Left ventricle myocardium inferior (tissue), 1 donor: Measurements from ENCODE around the gene ODAD3. TPM values are rescaled to one million over a fixed set of nuclear protein-coding genes. Genes with fewer than 3 reads are reported as not detected.

Experiments
- DNase-seq: peaks from one replicate; pipeline ENCODE4 v3.0.0-alpha.2; 2020
- H3K27ac ChIP-seq: fragments of 200-600 bp; replicated peaks from 2 replicates; pipeline ENCODE4 v1.8.0; 2021
- H3K27me3 ChIP-seq: fragments of 200-600 bp; 2 replicates; pipeline ENCODE4 v1.8.0; 2021; ENCODE audit warnings: low read depth
- H3K36me3 ChIP-seq: fragments of 200-600 bp; 2 replicates; pipeline ENCODE4 v1.8.0; 2021
- H3K4me1 ChIP-seq: fragments of 200-600 bp; 2 replicates; pipeline ENCODE4 v1.8.0; 2021
- H3K4me3 ChIP-seq: fragments of 200-600 bp; 2 replicates; pipeline ENCODE4 v1.8.0; 2021; ENCODE audit warnings: mild to moderate bottlenecking, moderate library complexity
- H3K9me3 ChIP-seq: fragments of 200-600 bp; replicated peaks from 2 replicates; pipeline ENCODE4 v1.8.0; 2021
- CTCF ChIP-seq: fragments of 200-600 bp; IDR thresholded peaks from 2 replicates; pipeline ENCODE4 v1.8.0; 2021; ENCODE audit warnings: antibody characterized with exemption, mild to moderate bottlenecking, borderline replicate concordance
- intact Hi-C: fragments of 100-400 bp; cut with micrococcal nuclease; formaldehyde crosslinking; loops from one replicate; pipeline ENCODE4 v1.11.0; 2022
- total RNA-seq: library from RNA; stranded (reverse); fragmentation: NEBNext Ultra II Directional; extraction: Animal tissue kit (Norgen Biotek cat#: 25700); gene quantifications from one replicate; pipeline ENCODE4 v1.2.1, GENCODE V29; 2021
- donor health status: DM: no; HTN: yes; CAD: no; lungs with severe emphysema.

Gene ODAD3
- total RNA-seq, 1 donor from 2014 or later: 0.77 TPM

DNA sequence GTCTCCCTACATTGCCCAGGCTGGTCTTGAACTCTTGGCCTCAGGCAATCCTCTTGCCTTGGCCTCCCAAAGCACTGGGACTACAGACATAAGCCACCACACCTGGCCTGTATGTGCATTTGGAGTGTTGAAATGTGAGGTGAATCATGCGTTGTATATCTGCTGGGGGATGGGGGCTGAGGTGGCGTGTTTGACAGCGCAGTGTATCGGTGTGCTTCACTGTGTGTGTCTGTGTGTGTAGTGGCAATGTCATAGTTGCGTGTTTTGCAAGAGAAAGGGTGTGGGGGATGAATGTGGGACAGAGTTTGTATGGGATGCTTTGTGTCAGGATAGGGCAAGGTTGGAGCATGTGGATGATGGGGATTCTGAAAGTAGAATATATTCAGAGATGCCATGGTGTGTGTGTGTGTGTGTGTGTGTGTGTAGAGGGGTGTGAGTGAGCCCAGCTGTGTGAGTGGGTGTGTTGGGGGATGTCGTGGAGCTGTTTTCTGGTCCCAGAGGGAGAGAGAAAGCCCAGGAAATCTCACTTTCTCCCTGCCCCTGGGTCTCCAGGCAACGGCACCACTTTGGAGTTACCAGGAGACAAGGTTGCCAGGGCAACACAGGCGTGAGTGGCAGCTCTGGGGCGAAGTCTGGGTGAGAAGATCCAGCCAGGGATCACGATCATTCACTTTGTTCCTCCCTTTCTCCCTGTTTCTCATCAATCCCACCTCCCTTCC is 61.6 kb downstream of the ODAD3 start:
- peaks cover 41% of the 10 kb centered on the region for H3K4me1 ChIP-seq
- no peaks in the 10 kb centered on the region for H3K9me3 ChIP-seq
- DNase-seq: no peak
- H3K36me3 ChIP-seq: no peaks in the 10 kb centered on the region
- TF ChIP-seq CTCF: no peak
- no peak overlapping the region for H3K4me3 ChIP-seq
- no peak overlapping the region for H3K27ac ChIP-seq
- no peaks in the 10 kb centered on the region for H3K27me3 ChIP-seq
- intact Hi-C loops: no loop called here

DNA sequence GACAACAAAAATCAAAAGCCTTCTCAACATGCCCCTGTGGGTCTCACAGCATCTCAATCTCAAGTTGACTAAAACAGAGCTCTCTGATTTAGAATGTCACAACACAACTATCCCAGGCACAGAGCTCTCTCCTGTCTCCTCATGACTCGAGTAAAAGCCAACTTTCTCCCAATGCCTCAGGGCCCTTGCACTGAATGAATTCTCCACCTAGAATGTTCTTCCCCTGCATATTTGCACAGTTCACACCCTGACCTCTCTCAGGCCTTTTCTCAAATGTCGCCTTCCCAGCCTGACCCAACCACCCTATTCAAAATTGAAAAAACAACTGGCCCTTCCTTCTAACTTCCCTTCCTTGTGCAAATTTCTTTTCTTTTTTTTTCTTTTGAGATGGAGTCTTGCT is 64.2 kb downstream of the ODAD3 start:
- Histone ChIP-seq H3K4me1 (peaks cover 15% of the 10 kb centered on the region), H3K27me3 (no peaks in the 10 kb centered on the region), H3K27ac (no peak overlapping the region), H3K36me3 (no peaks in the 10 kb centered on the region), H3K9me3 (no peaks in the 10 kb centered on the region), H3K4me3 (no peak overlapping the region)
- TF ChIP-seq CTCF: no peak
- no peak for DNase-seq
- intact Hi-C loops: no loop called here

Other genes starting within 250 kb of the ODAD3 start
- gene KANK2, start 237.6 kb downstream of the ODAD3 start, total RNA-seq: 326 TPM
- not detected for gene ANGPTL8, start 195.5 kb downstream of the ODAD3 start, total RNA-seq
- gene DOCK6, start 172.6 kb downstream of the ODAD3 start, total RNA-seq: 43.2 TPM
- gene TSPAN16, start 139.0 kb downstream of the ODAD3 start, total RNA-seq: not detected
- gene RAB3D, start 95.5 kb downstream of the ODAD3 start, total RNA-seq: 7.2 TPM
- 77.8 TPM for gene TMEM205, start 88.9 kb downstream of the ODAD3 start, total RNA-seq
- gene CCDC159, start 88.6 kb downstream of the ODAD3 start, total RNA-seq: 24.5 TPM
- gene PLPPR2, start 79.7 kb downstream of the ODAD3 start, total RNA-seq: 10.6 TPM
- 1.1 TPM for gene SWSAP1, start 60.5 kb downstream of the ODAD3 start, total RNA-seq
- 6.0 TPM for gene EPOR, start 50.8 kb downstream of the ODAD3 start, total RNA-seq
- 9.2 TPM for gene RGL3, start 15.8 kb downstream of the ODAD3 start, total RNA-seq
- 120 TPM for gene PRKCSH, start 514 bp upstream of the ODAD3 start, total RNA-seq
- gene ELAVL3, start 45.9 kb upstream of the ODAD3 start, total RNA-seq: 0.66 TPM
- 4.2 TPM for gene ZNF653, start 70.7 kb upstream of the ODAD3 start, total RNA-seq
- gene ECSIT, start 94.0 kb upstream of the ODAD3 start, total RNA-seq: 167 TPM
- 133 TPM for gene CNN1, start 103.7 kb upstream of the ODAD3 start, total RNA-seq
- 33.1 TPM for gene ELOF1, start 124.1 kb upstream of the ODAD3 start, total RNA-seq
- 3.1 TPM for gene ACP5, start 142.5 kb upstream of the ODAD3 start, total RNA-seq
- gene ZNF627, start 162.4 kb upstream of the ODAD3 start, total RNA-seq: 5.5 TPM